ENCODE measurements around the gene RHBDD3.

DNA sequence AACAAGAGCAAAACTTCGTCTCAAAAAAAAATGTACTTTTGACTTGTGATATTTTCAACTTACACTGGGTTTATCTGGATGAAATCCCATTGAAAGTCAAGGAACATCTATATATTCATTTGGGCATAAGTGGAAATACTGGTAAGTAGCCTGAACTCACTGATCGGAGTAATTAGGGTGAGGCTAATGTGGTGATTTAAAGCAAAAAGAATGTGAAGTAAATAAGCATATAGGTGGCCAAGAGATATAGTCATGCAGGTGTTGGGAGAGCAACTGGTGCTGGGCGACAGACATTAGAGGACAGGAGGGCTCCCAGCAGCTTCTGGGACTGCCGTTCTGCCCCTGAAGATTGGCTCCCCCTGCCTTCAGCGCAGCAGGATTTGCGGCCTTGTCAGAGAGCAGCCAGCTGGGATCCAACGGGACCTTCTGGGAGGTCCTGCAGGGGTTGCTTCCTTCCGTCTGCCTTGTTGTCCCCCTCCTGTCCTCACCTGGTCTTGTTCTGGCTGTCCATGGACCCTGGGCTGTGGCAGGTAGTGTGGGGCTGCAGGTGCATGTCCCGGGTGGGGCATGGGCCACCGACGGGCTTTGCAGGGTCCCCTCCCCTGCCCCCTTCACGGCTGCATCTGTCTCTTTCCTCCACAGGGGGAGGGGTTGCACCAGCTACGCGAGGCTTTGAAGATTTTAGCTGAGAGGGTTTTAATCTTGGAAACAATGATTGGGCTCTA is 14.1 kb downstream of the RHBDD3 start:
- no peak for TF ChIP-seq CTCF (IDR thresholded peaks at IDR 0.05; ENCODE audit: low read length)
- no peak for TF ChIP-seq EZH2phosphoT487 (IDR thresholded peaks at IDR 0.05; ENCODE audit: low read length)
- no peak for TF ChIP-seq EZH2 (optimal IDR thresholded peaks at IDR 0.05; ENCODE audit: low read depth, low read length)

Data from MM.1S (cell line).